T-helper 17 cell (primary cell): ENCODE results near the gene PCSK1N. TPM values are rescaled to one million over a fixed set of nuclear protein-coding genes. Genes with fewer than 3 reads are reported as not detected.
"Not testable (repeated sequence)": the region's sequence is repeated elsewhere in the genome, so short reads cannot be mapped to it uniquely, and the experiment has no call there.

Experiments used
- ATAC-seq: fragments of 150-1000 bp; cut with Tn5 transposase; 2 replicates; pipeline ENCODE4 v1.10.0; 2021; ENCODE audit warnings: mild to moderate bottlenecking, moderate library complexity
- DNase-seq, 3 donors: peaks; one replicate each; pipeline versions ENCODE4 v3.0.0 to v3.0.0-alpha.2; 2020 to 2021
- H3K9me3 ChIP-seq: one replicate; pipeline ENCODE4 v1.7.0; 2013; ENCODE audit warnings: low read length, mild to moderate bottlenecking; ENCODE audit not compliant: control insufficient read depth, poor library complexity, severe bottlenecking
- H3K27ac Mint-ChIP-seq: one replicate; pipeline ENCODE4 v1.8.0; 2022; ENCODE audit warnings: mild to moderate bottlenecking, moderate library complexity, mixed read lengths
- H3K27me3 Mint-ChIP-seq: one replicate; pipeline ENCODE4 v1.8.0; 2022; ENCODE audit warnings: mixed read lengths
- H3K36me3 Mint-ChIP-seq: one replicate; pipeline ENCODE4 v1.8.0; 2022; ENCODE audit warnings: low read depth, mixed read lengths
- H3K4me1 Mint-ChIP-seq: one replicate; pipeline ENCODE4 v1.8.0; 2022; ENCODE audit warnings: mild to moderate bottlenecking, mixed read lengths
- H3K4me3 Mint-ChIP-seq: one replicate; pipeline ENCODE4 v1.8.0; 2022; ENCODE audit warnings: mild to moderate bottlenecking, moderate library complexity, mixed read lengths
- total RNA-seq, 4 donors: library from RNA in 2 of 4; stranded (reverse) in 2 of 4; gene quantifications; one replicate each; pipeline ENCODE4 v1.2.3 and lab custom pipeline; 2022 to 2026

Gene PCSK1N
- total RNA-seq, 2 donors from 2014 or later = 9.6 to 14.2 TPM

DNA sequence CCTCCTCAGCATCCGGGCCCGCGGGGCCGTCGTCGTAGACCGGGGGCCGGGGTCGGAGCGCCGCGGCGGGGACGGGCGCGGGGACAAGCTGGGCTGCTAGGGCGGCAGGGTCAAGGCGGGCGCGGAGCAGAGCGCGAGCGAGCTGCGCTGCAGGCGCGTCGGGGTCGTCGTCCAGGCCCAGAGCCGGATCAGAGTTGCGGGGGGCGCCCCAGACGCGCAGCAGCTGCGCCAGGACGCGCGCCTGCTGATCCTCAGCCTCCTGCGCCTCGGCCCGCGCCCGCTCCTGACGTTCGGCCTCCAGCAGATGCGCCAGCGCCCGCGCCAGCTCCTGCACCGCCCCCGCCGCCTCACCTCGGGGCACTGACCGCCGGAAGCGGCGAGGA lies 3.5 kb downstream of the PCSK1N start:
- peaks cover 15% of the 10 kb centered on the region for H3K4me1 Mint-ChIP-seq
- no peak overlapping the region for H3K27ac Mint-ChIP-seq

GRCh38 chrX:48831136-48831908 lies 4.1 kb downstream of the PCSK1N start:
- no peak for ATAC-seq
- no peak for DNase-seq
- H3K9me3 ChIP-seq = no peaks in the 10 kb centered on the region
- Mint-ChIP-seq H3K4me3 (peak overlapping the region; percentile 5), H3K27ac (no peak overlapping the region), H3K4me1 (peaks cover 15% of the 10 kb centered on the region), H3K27me3 (peaks cover 11% of the 10 kb centered on the region), H3K36me3 (no peaks in the 10 kb centered on the region)

More for the DNA sequence above, 3.5 kb downstream of the PCSK1N start:
- ATAC-seq = no peak
- no peaks in the 10 kb centered on the region for H3K9me3 ChIP-seq
- DNase-seq = no peak
- H3K4me3 Mint-ChIP-seq = no peak overlapping the region
- no peaks in the 10 kb centered on the region for H3K36me3 Mint-ChIP-seq
- peaks cover 11% of the 10 kb centered on the region for H3K27me3 Mint-ChIP-seq

GRCh38 chrX:48829016-48829735 lies 6.2 kb downstream of the PCSK1N start:
- H3K36me3 Mint-ChIP-seq = no peaks in the 10 kb centered on the region
- H3K9me3 ChIP-seq = no peaks in the 10 kb centered on the region
- H3K27me3 Mint-ChIP-seq = peaks cover 19% of the 10 kb centered on the region
- ATAC-seq = no peak
- H3K4me1 Mint-ChIP-seq = peaks cover 9% of the 10 kb centered on the region
- H3K4me3 Mint-ChIP-seq = no peak overlapping the region
- no peak for DNase-seq
- H3K27ac Mint-ChIP-seq = no peak overlapping the region

DNA sequence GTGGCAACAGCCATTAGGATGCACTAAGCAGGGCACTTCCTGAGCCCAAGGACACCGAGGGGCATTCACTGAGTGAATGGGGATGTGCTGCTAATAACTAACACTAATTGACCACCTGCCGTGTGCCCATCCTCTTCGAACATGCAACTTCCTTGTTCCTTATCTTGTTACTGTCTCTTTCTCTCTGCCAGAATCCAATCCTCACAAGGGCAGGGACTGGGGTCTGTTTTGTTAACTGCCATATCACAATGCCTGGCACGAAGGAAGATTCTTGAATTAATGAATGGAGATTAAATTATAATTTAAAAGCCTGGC lies 7.8 kb downstream of the PCSK1N start:
- H3K4me3 Mint-ChIP-seq = peak overlapping the region; percentile 90
- ATAC-seq (no peak), DNase-seq (no peak)
- H3K36me3 Mint-ChIP-seq = no peaks in the 10 kb centered on the region
- H3K27me3 Mint-ChIP-seq = peaks cover 19% of the 10 kb centered on the region
- no peaks in the 10 kb centered on the region for H3K9me3 ChIP-seq
- H3K27ac Mint-ChIP-seq = no peak overlapping the region
- H3K4me1 Mint-ChIP-seq = peaks cover 7% of the 10 kb centered on the region

GRCh38 chrX:48826876-48827653 lies 8.3 kb downstream of the PCSK1N start:
- H3K27me3 Mint-ChIP-seq = peaks cover 19% of the 10 kb centered on the region
- no peaks in the 10 kb centered on the region for H3K9me3 ChIP-seq
- no peaks in the 10 kb centered on the region for H3K36me3 Mint-ChIP-seq
- ATAC-seq = no peak
- H3K4me1 Mint-ChIP-seq = peaks cover 7% of the 10 kb centered on the region
- peak overlapping the region; percentile 90 for H3K4me3 Mint-ChIP-seq
- no peak for DNase-seq
- H3K27ac Mint-ChIP-seq = no peak overlapping the region

DNA sequence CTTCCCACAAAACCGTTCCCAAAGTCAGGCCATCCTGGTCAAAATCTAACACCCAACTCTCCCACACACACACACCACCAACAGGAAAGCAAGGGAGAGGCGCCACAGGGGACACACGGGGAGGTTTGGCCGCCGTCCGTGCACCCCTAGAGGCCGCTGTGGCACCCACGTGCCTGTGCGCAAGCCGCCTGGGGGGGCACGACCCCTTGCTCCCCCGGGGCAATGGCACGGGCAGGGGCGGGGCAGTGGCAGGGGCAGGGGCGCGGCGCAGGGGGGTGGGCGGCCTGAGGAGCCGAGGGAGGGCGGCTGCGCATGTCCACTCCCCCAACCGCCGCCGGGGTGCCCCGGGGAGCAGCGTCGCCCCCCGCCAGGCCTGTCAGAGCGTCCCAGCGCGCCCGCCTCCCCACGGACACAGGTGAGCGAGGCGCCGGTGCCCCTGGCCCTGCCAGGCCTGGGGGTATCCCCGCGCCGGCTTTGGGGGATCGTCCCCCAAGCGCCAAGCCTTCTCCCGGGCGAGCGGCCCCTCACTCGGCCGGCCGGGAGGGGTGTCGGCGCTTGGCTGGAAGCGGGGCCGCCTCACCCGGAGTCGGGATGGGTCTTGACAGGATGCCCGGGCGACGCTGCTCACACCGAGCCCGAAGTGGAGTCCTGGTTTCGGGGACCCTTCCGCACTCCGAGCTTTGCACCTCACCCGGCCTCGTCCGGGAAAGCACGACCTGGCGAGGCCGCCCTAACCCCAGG lies 9.1 kb downstream of the PCSK1N start, which contains the start of gene ERAS:
Gene ERAS (plus strand): TSS at position 379 of the 741 bp plus-strand sequence. CDS start 2,611 bp downstream, outside the sequence.
- H3K4me3 Mint-ChIP-seq = peak within 1 kb of the TSS; percentile 90
- no peak within 1 kb of the TSS for H3K27ac Mint-ChIP-seq
- no peaks in the 10 kb centered on the region for H3K9me3 ChIP-seq
- ATAC-seq = peak; percentile 57
- DNase-seq = no peak
- H3K4me1 Mint-ChIP-seq = peaks cover 7% of the 10 kb centered on the region
- H3K36me3 Mint-ChIP-seq = no peaks in the 10 kb centered on the region
- H3K27me3 Mint-ChIP-seq = peaks cover 19% of the 10 kb centered on the region

GRCh38 chrX:48824066-48824465 lies 11.3 kb downstream of the PCSK1N start:
- no peak overlapping the region for H3K27ac Mint-ChIP-seq
- H3K36me3 Mint-ChIP-seq = peaks cover 3% of the 10 kb centered on the region
- DNase-seq (no peak), ATAC-seq (no peak)
- no peak overlapping the region for H3K4me3 Mint-ChIP-seq
- no peaks in the 10 kb centered on the region for H3K9me3 ChIP-seq
- H3K4me1 Mint-ChIP-seq = peaks cover 5% of the 10 kb centered on the region
- H3K27me3 Mint-ChIP-seq = peaks cover 14% of the 10 kb centered on the region

- Mint-ChIP-seq H3K27me3 (peaks cover 14% of the 10 kb centered on the region), H3K4me1 (peaks cover 5% of the 10 kb centered on the region), H3K27ac (no peak overlapping the region), H3K4me3 (no peak overlapping the region), H3K36me3 (peaks cover 3% of the 10 kb centered on the region)
- DNase-seq (no peak), ATAC-seq (no peak)
- no peaks in the 10 kb centered on the region for H3K9me3 ChIP-seq
Observed at GRCh38 chrX:48823053-48823452, 12.4 kb downstream of the PCSK1N start.

DNA sequence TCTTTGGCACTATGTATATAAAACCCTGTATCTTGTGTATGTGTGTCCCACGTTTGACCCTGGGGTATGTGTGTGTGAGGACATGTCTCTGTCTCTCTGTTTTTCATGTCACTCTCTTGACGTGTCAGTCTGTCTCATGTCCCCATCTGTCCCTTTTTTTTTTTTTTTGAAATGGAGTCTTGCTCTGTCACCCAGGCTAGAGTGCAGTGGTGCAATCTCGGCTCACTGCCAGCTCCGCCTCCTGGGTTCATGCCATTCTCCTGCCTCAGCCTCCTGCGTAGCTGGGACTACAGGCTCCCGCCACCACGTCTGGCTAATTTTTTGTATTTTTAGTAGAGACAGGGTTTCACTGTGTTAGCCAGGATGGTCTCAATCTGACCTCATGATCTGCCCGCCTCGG lies 16.0 kb downstream of the PCSK1N start:
- not testable (repeated sequence) for H3K9me3 ChIP-seq, H3K4me1 Mint-ChIP-seq, H3K27ac Mint-ChIP-seq, H3K36me3 Mint-ChIP-seq, H3K4me3 Mint-ChIP-seq, ATAC-seq, DNase-seq, H3K27me3 Mint-ChIP-seq

- Mint-ChIP-seq H3K27ac (no peak overlapping the region), H3K36me3 (peaks cover 6% of the 10 kb centered on the region)
Observed at GRCh38 chrX:48818866-48819265, 16.5 kb downstream of the PCSK1N start.

GRCh38 chrX:48818098-48818497 lies 17.3 kb downstream of the PCSK1N start:
- H3K36me3 Mint-ChIP-seq = peaks cover 6% of the 10 kb centered on the region
- no peaks in the 10 kb centered on the region for H3K4me1 Mint-ChIP-seq
- H3K27me3 Mint-ChIP-seq = no peaks in the 10 kb centered on the region
- DNase-seq (no peak), ATAC-seq (no peak)
- H3K27ac Mint-ChIP-seq = no peak overlapping the region
- H3K9me3 ChIP-seq = no peaks in the 10 kb centered on the region
- H3K4me3 Mint-ChIP-seq = no peak overlapping the region

More at GRCh38 chrX:48818866-48819265, 16.5 kb downstream of the PCSK1N start:
- Mint-ChIP-seq H3K4me1 (no peaks in the 10 kb centered on the region), H3K4me3 (no peak overlapping the region), H3K27me3 (no peaks in the 10 kb centered on the region)
- H3K9me3 ChIP-seq = no peaks in the 10 kb centered on the region
- ATAC-seq (no peak), DNase-seq (no peak)

DNA sequence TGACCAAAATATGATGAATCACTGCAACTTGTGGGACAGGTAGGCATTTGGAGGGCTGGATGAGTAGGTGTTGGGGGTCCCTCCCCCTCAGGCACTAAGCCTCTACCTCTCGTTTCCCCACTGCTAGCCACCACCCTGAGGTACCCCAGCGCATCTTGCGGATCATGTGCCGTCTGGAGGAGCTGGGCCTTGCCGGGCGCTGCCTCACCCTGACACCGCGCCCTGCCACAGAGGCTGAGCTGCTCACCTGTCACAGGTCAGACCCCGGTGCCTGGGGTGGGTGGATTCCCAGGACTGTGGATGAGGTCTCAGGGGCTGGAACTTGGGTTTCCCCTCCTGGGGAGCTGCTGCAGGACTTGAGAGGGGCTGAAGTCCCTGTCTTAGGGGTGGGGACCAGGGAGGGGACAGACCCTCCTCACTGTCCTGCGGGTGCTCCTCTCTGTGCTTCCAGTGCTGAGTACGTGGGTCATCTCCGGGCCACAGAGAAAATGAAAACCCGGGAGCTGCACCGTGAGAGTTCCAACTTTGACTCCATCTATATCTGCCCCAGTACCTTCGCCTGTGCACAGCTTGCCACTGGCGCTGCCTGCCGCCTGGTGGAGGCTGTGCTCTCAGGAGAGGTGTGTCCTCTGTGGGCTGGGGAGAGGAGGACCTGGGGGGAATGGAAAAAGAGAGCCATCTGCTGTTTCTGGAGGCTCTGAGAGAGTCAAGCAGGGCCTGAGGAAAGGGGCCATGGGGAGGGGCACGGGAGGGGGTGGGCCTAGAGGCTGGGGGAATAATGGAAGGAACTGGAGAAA lies 19.2 kb downstream of the PCSK1N start:
- ATAC-seq (no peak), DNase-seq (no peak)
- peaks cover 8% of the 10 kb centered on the region for H3K36me3 Mint-ChIP-seq
- no peaks in the 10 kb centered on the region for H3K9me3 ChIP-seq
- peak overlapping the region; percentile 51 for H3K27ac Mint-ChIP-seq
- no peaks in the 10 kb centered on the region for H3K27me3 Mint-ChIP-seq
- no peak overlapping the region for H3K4me3 Mint-ChIP-seq
- no peaks in the 10 kb centered on the region for H3K4me1 Mint-ChIP-seq
